AG09319 (cell line): ENCODE results near the gene OR10P1.

Source experiments
- DNase-seq: peaks from one replicate; pipeline ENCODE4 v3.0.0-alpha.2; 2010; ENCODE audit warnings: low read depth; ENCODE audit errors: extremely low read depth
- TF ChIP-seq, protein P1 (sequence below): IDR thresholded peaks from 2 replicates; pipeline ENCODE4 v1.5.1; 2011; ENCODE audit warnings: low read depth, mild to moderate bottlenecking, inconsistent platforms, low read length, moderate library complexity

OR10P1 gene

DNA sequence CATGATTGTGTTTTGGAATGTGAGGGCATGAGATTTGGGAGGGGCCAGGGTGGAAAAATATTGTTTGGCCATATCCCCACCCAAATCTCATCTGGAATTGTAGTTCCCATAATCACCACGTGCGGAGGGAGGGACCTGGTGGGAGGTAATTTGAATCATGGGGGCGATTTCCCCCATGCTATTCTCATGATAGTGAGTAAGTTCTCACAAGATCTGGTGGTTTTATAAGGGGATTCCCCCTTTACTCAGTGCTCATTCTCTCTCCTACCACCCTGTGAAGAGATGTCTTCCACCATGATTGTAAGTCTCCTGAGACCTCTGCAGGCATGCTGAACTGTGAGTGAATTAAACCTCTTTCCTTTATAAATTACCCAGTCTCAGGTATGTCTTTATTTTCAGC, 15.7 kb downstream of the OR10P1 start:
- TF ChIP-seq, protein P1, sequence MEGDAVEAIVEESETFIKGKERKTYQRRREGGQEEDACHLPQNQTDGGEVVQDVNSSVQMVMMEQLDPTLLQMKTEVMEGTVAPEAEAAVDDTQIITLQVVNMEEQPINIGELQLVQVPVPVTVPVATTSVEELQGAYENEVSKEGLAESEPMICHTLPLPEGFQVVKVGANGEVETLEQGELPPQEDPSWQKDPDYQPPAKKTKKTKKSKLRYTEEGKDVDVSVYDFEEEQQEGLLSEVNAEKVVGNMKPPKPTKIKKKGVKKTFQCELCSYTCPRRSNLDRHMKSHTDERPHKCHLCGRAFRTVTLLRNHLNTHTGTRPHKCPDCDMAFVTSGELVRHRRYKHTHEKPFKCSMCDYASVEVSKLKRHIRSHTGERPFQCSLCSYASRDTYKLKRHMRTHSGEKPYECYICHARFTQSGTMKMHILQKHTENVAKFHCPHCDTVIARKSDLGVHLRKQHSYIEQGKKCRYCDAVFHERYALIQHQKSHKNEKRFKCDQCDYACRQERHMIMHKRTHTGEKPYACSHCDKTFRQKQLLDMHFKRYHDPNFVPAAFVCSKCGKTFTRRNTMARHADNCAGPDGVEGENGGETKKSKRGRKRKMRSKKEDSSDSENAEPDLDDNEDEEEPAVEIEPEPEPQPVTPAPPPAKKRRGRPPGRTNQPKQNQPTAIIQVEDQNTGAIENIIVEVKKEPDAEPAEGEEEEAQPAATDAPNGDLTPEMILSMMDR, result no peak
- DNase-seq, result no peak

DNA sequence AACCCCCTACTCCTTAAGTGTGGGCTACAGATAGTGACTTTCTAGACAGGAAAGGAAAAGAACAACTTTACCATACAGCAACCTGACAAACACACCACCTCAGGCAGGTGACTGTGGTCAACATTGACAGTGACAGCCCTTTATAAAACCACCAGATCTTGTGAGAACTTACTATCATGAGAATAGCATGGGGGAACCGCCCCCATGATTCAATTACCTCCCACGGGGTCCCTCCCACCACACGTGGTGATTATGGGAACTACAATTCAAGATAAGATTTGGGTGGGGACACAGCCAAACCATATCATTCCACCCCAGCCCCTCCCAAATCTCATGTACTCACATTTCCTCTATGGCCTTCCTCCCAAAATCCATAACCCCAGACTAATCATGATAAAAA, 16.3 kb downstream of the OR10P1 start:
- no peak for DNase-seq
- TF ChIP-seq, protein P1, result no peak

DNA sequence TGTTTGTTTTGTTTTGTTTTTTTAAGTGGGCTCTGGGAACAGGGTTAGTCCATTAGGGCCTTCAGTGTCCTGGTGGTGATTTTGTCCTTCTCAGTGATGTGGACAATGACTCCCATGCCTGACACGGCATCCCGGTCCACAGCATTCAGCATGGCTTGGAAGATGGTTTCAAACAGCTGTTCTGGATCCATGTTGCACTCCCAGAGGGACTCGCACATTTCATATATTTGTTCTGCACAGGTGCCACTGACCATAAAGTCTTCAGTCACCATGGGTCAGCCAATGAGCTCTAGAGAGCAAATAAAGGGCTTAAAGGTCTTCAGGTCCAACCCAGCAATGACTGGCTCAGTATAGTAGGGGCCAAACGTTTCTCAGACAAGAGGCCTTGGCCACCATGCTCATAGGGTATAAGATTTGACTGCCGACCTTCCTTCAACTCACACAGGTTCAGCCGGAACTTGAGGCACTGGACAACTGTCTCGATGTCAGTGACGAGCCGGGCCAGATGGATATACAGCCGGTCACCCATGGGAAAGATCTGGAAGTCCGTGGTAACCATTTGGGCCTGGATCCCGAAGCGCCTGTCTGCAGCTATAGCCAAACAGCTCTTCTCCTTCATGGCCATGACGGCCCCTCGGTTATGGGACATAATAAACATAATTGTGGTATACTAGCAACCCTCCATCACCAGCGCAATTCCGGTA, 18.0 kb downstream of the OR10P1 start:
- DNase-seq, result no peak
- TF ChIP-seq, protein P1, result no peak

DNA sequence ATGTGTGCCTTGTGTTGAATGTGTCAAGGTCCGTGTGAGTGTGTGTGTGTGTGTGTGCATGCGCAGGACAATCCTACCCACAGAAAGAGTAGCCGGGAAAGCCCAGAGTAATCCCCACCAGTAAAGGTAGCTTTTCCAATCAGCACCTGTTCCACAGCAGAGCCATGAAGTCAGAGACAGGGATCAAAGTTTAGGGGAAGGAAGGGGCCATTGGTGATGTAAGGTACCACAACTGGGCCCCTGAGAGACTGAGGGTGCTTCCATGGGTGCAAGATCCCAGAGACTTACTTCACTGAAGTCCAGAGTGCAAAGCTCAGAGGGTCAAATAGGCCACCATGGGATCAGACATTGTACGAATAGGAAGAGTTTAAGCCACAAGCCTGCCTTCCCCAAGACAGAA, 20.5 kb downstream of the OR10P1 start:
- TF ChIP-seq, protein P1, result no peak
- DNase-seq, result no peak

DNA sequence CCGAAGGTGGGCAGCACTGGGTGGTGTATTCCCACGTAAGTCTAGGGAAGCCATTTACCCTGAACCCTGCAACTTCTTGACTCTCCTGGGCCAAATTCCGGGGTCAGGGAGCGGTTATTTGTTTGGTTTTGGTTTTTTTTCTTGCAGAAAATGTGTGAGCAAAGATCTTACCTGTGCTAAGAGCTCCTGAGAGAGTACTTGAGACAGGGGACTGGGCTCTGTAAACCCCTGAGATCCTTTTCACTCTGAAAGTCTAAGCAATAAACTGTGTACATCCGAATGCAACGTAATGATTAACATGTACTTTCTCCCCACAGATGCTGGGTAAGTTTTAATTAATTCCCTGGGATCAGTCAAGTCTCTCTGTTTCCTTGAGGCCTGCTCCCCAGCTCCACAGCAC, 21.5 kb downstream of the OR10P1 start:
- TF ChIP-seq, protein P1, result no peak

DNA sequence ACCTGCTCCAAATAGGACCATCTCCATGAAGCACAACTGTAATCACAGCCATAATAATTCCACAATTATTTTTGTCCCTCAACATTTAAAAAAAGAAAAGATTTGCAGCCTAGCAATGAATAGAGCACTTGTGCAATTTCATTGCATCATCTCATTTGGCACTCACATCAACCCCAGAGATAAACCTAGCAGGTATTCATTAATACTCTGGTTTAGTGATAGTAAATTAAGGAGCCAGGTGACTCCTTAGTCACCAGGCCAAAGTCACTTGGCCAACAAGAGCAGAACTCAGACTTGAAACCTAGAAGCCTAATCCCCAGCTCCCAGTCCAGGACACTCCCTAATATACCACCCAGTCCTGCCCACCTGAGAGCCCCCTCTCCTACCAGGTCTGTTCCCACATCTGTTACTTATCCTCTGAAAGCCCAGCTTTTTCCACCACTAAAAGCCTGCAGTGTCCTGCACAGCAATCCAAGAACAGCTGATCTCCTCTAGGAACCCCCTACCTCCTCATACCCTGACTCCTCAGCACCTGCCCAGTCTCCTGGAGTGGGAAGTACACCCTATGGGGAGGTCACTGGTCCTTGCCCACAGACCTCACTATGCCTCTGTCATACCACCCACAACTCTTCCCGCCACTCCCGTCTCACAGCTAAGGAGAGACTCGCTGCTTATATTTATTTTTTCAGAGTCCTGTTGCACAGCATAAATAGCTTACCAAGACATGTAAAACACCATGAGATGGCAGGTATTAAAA, 22.1 kb downstream of the OR10P1 start:
- TF ChIP-seq, protein P1, result no peak

More for the DNA sequence above, 21.5 kb downstream of the OR10P1 start:
- DNase-seq, result no peak

DNA sequence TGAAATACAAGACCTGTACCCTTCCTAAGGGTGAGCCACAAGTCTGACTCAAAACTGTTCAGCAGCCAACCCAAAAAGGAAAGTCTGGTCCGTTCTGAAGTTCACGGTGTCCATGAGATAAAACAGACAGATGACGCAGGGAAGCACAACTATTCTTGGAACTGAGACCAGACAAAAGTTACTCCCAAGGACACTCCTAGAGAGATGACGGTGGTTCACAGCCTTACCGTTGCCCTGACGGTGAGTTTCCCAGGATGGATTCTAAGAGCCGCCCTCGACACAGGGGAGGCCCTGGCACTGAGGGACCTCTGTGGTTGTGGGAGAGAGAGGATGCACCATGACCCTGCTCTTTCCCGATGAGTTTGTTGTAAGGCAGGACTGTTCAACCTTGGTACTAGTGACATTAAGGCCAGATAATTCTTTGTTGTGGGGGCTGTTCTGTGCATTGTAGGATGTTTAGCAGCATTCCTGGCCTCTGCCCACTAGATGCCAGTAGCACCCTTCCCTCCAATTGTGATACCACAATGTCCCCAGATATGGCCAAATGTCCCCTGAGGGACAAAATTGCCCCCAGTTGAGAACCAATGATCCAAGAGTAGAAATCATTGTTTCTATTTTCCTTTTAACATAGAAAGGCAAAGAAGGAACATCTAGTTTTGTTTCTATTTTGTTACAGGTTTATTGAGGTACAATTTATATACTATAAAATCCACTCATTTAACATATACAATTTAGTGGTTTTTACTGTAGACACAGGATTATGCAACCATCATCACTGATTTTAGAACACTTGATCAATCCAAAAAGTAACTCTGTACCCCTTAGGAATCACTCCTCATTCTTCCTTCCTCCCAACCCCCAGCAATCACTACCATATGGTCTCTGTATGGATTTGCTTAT, 23.0 kb downstream of the OR10P1 start:
- DNase-seq, result no peak
- TF ChIP-seq, protein P1, result peak; percentile 42

More for the DNA sequence above, 22.1 kb downstream of the OR10P1 start:
- DNase-seq, result no peak
